Tibial nerve (tissue), 3 donors: ENCODE measurements around the gene GPANK1.

ENCODE experiments used
- POLR2A ChIP-seq, 2 donors: fragments of 450-650 bp; IDR thresholded peaks; one replicate each; pipeline ENCODE4 v1.6.1; 2017; ENCODE audit warnings: antibody characterized with exemption in 2 of 2, mild to moderate bottlenecking in 2 of 2, moderate library complexity in 2 of 2
- TF ChIP-seq, protein P1 (sequence below), 5 experiments: fragments of 200-600 bp in 3 of 5; fragments of 450-650 bp in 2 of 5; sonication (generic) in 3 of 5; IDR thresholded peaks; one replicate each; pipeline ENCODE4 v1.5.1; 2016 to 2019; ENCODE audit warnings: antibody characterized with exemption in 5 of 5, mild to moderate bottlenecking in 3 of 5, moderate library complexity in 2 of 5

DNA sequence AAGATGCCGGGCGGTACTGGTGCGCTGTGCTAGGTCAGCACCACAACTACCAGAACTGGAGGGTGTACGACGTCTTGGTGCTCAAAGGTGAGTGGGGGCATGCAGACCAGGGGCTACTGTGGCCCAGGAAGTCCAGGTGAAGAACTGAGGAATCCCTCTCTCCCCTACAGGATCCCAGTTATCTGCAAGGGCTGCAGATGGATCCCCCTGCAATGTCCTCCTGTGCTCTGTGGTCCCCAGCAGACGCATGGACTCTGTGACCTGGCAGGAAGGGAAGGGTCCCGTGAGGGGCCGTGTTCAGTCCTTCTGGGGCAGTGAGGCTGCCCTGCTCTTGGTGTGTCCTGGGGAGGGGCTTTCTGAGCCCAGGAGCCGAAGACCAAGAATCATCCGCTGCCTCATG, 42.9 kb upstream of the GPANK1 start:
- TF ChIP-seq, protein P1, sequence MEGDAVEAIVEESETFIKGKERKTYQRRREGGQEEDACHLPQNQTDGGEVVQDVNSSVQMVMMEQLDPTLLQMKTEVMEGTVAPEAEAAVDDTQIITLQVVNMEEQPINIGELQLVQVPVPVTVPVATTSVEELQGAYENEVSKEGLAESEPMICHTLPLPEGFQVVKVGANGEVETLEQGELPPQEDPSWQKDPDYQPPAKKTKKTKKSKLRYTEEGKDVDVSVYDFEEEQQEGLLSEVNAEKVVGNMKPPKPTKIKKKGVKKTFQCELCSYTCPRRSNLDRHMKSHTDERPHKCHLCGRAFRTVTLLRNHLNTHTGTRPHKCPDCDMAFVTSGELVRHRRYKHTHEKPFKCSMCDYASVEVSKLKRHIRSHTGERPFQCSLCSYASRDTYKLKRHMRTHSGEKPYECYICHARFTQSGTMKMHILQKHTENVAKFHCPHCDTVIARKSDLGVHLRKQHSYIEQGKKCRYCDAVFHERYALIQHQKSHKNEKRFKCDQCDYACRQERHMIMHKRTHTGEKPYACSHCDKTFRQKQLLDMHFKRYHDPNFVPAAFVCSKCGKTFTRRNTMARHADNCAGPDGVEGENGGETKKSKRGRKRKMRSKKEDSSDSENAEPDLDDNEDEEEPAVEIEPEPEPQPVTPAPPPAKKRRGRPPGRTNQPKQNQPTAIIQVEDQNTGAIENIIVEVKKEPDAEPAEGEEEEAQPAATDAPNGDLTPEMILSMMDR (IDR thresholded peaks at IDR 0.05), result no peak
- no peak for TF ChIP-seq POLR2A (IDR thresholded peaks at IDR 0.05)
